Adrenal gland (tissue), 5 donors: ENCODE results near the gene MUTYH.

Experiments used
- CTCF ChIP-seq, 6 experiments: fragments of 450-650 bp in 4 of 6; fragments of 200-600 bp in 2 of 6; sonication (generic) in 1 of 6; IDR thresholded peaks; 1 replicate in 5 of 6; 2 replicates in 1 of 6; pipeline versions ENCODE4 v1.5.1 to v1.8.0; 2016 to 2021; ENCODE audit warnings: antibody characterized with exemption in 6 of 6, mild to moderate bottlenecking in 2 of 6, moderate library complexity in 1 of 6
- POLR2A ChIP-seq, 2 donors: fragments of 450-650 bp; IDR thresholded peaks; one replicate each; pipeline ENCODE4 v1.6.1; 2017; ENCODE audit warnings: antibody characterized with exemption in 2 of 2, mild to moderate bottlenecking in 2 of 2, moderate library complexity in 1 of 2
- donor health status: DM: no; HTN: no; CAD: no.

GRCh38 chr1:45329445-45329844, 10.8 kb downstream of the MUTYH start:
- TF ChIP-seq CTCF (IDR thresholded peaks at IDR 0.05) (no peak), POLR2A (IDR thresholded peaks at IDR 0.05) (no peak)
